ENCODE measurements around the gene TERT.
A peak's percentile ranks its signal among the peaks of the same experiment; 100 is the strongest.

The TERT gene

DNA sequence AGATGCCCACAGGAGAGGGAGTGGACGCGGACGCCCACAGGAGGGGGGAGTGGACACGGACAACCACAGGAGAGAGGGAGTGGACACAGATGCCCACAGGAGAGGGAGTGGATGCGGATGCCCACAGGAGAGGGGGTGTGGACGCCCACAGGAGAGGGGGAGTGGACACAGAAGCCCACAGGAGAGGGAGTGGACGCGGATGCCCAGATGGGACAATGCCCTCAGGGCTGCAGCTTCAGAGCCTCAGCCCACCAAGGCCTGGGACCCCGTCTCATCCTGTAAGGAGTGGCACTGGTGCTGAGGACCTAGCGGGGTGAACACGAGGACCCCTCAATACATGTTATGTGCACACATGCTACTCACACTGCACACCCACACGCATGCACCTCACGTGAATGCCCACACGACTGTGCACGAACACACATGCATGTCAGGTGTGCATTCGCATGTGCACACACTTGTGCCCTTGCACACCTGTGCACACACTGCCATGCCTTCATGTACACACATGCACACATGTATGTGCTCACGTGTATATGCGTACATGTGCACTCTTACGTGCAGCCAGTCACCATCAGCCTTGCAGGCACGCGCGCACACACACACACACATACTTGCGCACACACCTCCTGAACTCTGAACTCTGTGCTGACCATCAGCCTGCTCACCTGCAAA is 34.9 kb downstream of the TERT start:
- no peak for DNase-seq (ENCODE audit: low read depth in 2 of 2)

DNA sequence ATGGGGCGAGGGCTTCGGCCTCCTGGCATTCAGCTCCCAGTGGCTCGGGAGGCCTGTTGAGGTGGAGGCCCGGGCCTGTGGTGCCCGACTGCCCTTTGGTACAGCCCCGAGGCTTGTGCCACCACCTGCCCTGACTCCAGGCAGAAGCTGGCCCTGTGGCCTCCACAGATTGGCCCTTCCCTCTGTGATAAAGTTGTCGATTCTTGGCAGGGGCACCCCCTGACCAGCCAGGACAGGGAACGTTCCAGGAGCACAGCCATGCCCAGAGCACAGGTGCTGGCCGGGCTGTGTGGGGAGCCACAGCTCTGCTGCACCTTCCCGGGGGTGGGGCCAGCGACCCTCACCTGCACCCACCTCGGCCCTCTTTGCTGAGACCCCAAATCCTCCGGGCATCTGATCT is 37.0 kb downstream of the TERT start:
- no peak for DNase-seq (ENCODE audit: low read depth in 2 of 2)

DNA sequence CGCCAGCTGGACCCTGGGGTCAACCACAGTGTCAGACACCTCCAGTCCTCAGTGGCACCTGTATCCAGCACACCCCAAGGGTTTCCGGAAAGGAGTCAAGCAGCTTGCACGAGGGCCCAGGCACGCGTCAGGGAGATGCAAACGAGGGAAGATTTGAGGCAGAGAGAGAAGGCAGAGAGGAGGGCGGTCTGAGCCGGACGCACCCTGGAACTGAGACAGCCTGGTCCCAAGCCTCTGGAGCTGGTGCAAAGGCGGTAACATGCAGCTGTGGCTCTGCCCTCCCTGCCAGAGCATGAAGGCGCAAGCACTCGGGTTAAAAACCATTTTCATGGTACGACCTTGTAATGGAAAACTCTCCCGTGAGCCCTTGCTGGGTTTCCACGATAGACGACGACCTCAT is 37.5 kb downstream of the TERT start:
- DNase-seq (ENCODE audit: low read depth in 2 of 2) = no peak

DNA sequence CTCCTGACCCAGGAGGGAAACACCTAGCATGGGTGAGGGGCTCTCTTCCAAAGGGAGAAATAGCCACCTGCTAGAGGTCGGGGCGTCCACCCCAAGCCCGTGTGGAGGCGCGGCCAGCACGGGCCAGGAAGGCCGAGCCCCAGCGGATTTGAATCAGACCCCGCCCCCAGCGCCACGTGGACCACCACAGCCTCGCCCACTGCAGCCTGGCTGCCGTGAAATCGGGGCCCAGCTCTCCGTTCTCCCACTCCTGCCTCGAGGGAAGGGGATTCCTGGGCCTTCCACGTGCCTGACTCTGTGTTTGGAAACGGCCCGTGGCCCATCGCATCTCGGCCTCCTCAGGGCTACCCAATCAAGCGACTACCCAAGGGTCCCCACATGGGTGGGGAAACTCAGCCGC is 38.1 kb downstream of the TERT start:
- no peak for DNase-seq (ENCODE audit: low read depth in 2 of 2)

GRCh38 chr5:1255081-1255561 is 39.7 kb downstream of the TERT start:
- peak in 1 of 2 donors; percentile 5 for DNase-seq (ENCODE audit: low read depth in 2 of 2)

GRCh38 chr5:1254196-1254595 is 40.7 kb downstream of the TERT start:
- no peak for DNase-seq (ENCODE audit: low read depth in 2 of 2)

DNA sequence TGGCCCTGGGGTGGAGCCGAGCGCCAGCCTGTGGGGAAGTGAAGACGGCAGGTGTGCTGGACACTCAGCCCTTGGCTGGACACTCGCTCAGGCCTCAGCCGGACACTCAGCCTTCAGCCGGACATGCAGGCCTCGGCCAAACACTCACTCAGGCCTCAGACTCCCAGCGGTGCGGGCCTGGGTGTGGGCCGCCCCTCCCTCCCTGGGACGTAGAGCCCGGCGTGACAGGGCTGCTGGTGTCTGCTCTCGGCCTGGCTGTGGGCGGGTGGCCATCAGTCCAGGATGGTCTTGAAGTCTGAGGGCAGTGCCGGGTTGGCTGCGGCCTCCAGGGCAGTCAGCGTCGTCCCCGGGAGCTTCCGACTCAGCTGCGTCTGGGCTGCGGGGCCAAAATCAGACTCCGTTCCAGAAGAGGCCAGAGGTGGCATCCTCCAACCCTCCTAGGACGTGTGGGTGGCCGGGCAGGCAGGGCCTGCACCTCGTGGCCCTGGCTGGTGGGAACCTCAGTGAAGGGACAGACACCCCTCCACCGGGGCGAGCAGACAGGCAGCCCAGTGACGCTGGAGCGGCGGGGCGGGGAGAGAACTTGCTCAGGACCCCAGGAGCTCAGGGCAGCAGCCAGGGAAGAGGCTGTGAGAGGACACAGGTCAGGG is 41.3 kb downstream of the TERT start:
- DNase-seq (ENCODE audit: low read depth in 2 of 2) = no peak

DNA sequence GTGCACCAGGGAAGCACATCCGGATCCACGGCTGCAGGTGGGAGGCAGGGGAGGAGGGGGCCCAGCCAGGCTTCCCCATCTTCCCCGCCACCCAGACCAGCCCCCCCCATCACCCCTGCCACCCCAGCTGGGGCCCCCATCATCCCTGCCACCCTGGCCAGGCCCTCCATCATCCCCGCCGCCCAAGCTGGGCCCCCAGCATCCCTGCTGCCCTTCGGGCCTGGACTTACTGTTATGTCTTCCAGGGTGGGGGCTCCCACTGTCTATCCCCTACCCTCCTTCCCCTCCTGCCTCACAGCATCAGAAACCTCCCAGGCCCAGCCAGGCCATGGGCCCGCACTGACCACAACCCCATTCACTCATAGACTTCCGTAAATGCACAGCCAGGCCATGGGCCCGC is 42.2 kb downstream of the TERT start:
- DNase-seq (ENCODE audit: low read depth in 2 of 2) = no peak

- no peak for DNase-seq (ENCODE audit: low read depth in 2 of 2)
These were observed 42.9 kb downstream of the TERT start for GRCh38 chr5:1251678-1252580.

DNA sequence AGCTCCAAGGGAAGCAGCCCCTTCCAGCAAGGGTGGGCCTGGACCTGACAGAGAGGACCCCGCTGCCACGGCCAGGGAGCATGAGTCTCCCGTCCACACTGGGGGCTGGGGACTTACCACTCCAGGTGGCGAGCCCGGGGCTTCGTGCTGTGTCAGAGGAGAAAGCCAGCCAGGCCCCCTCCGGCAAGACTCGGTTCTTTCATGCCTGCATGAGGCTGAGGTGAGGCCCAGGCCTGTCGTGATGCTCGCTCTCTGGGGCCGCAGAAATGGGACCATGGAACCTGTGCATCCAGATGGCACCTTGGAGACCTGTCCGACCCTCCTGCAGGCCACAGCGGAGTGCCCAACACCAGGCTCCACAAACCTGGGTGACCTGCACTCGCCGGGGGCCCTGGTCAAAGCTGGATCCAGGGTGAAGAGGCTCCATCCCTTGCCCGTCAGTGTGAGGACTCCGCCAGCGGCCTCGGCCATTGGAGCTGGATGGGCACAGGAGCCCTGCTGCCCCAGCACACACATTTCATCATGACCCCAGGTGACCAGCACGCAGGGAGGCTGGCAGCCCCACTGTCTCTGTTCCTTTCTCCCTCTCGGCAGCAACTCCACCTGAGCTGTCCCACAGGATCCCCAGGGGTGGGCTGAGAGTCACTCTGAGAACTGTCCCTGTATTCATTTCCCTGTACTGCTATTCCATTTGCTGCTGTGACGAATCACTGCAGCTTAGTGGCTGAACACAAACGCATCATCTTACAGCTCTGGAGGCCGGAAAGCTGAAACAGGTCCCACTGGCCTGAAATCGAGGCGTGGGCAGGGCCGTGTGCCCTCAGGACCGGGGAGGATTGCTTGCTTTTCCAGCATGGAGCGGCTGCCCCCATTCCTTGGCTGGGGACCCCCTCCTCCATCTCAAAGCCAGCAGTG is 45.2 kb downstream of the TERT start:
- no peak for DNase-seq (ENCODE audit: low read depth in 2 of 2)

- DNase-seq (ENCODE audit: low read depth in 2 of 2) = no peak
These were observed 47.1 kb downstream of the TERT start for GRCh38 chr5:1247811-1248210.

- DNase-seq (ENCODE audit: low read depth in 2 of 2) = no peak
These were observed 48.0 kb downstream of the TERT start for GRCh38 chr5:1246711-1247431.

- no peak for DNase-seq (ENCODE audit: low read depth in 2 of 2)
These were observed 48.8 kb downstream of the TERT start for GRCh38 chr5:1245905-1246576.

DNA sequence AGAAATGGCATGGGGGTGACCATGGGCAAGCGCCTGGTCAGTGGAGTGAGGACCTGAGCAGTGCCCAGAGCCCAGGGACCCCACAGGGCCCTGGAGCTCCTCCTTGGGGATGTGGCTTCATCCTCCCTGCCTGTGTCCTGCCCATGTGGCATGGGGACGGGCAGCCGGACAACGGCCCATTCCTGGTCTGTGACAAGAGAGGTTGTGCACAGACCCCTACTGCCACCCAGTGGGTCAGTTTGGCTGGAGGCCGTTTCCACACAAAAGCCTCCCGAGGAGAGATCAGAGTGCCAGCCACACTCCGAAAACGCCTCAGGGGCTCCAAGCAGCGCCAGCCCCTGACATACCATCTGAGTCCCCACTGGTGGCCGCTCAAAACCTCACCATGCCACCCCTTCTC is 49.9 kb downstream of the TERT start:
- DNase-seq (ENCODE audit: low read depth in 2 of 2) = no peak

DNA sequence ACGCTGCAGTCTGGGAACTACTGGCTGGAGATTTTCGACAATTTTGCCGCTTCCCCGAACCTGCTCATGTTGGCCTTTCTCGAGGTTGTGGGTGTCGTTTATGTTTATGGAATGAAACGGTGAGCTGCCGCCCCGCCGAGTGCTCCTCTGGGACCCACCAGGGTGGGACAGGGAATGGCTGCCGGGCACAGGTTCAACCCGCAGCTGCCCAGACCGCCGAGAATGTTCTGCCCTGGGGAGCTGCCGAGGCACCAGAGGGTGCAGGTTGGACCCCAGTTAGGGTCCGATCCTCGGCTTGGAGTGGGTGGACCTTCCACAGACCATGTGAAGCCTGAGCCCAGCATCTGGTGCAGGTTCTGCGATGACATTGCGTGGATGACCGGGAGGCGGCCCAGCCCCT is 50.6 kb downstream of the TERT start:
- DNase-seq (ENCODE audit: low read depth in 2 of 2) = no peak

- DNase-seq (ENCODE audit: low read depth in 2 of 2) = no peak
These were observed 51.3 kb downstream of the TERT start for GRCh38 chr5:1243487-1244130.

DNA sequence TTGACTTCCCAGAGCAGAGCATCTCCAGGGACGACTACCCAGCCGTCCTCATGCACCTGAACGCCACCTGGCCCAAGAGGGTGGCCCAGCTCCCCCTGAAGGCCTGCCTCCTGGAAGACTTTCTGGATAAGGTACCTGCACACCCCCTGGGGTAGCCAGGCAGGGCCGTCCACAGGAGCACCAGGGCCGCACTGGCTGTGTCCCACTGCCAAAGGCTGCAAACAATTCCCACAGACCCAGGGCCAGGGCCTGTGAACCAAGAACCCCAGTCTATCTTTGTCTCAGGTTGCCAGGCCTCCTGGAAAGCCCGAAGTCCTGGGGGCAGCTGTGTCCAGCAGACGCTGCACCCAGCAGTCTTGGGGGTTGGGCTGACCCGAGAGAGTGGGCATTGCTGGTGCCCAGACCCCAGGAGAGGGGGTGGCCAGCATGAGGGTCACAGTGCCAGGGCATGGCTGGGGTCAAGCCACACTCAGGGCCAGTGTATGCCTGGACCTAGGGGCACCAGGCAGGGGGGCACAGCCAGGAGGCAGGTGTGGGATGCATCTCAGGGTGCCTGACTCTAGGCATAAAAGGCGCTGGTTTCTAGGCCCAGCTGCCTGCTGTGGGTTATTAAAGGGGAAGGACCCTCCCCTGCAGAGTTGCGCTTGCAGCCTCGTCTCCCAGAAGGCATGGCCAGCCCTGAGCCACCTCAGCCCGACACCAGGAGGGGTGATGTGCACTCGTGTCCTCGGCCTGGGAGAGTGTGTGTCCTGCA is 52.0 kb downstream of the TERT start:
- DNase-seq (ENCODE audit: low read depth in 2 of 2) = no peak

GRCh38 chr5:1241509-1242080 is 53.3 kb downstream of the TERT start:
- no peak for DNase-seq (ENCODE audit: low read depth in 2 of 2)
